Psoas muscle (tissue), 8 donors: ENCODE results near the gene FGF10. TPM values are rescaled to one million over a fixed set of nuclear protein-coding genes. Genes with fewer than 3 reads are reported as not detected.

Experiments
- ATAC-seq, 4 donors: fragments of 200-7000 bp; cut with Tn5 transposase; one replicate each; pipeline ENCODE4 v1.9.1; 2020; ENCODE audit warnings: moderate library complexity in 3 of 4, mild to moderate bottlenecking in 2 of 4
- DNase-seq, 2 donors: peaks; one replicate each; pipeline ENCODE4 v3.0.0-alpha.2; 2020
- H3K27ac ChIP-seq: fragments of 200-600 bp; one replicate; pipeline ENCODE4 v1.8.0; 2022
- H3K27me3 ChIP-seq, 3 donors: fragments of 200-600 bp in 1 of 3; one replicate each; pipeline versions ENCODE4 v1.6.1 to v1.8.0; 2013 to 2022; ENCODE audit warnings: low read length in 2 of 3, mild to moderate bottlenecking in 2 of 3, moderate library complexity in 1 of 3; ENCODE audit not compliant: insufficient read depth in 3 of 3
- H3K36me3 ChIP-seq, 2 donors: fragments of 200-600 bp in 1 of 2; one replicate each; pipeline versions ENCODE4 v1.6.1 to v1.8.0; 2013 to 2022; ENCODE audit warnings: low read depth in 1 of 2, mild to moderate bottlenecking in 1 of 2, moderate library complexity in 1 of 2; ENCODE audit not compliant: insufficient read depth in 1 of 2
- H3K4me1 ChIP-seq: fragments of 200-600 bp; one replicate; pipeline ENCODE4 v1.8.0; 2022
- H3K4me3 ChIP-seq: fragments of 200-600 bp; one replicate; pipeline ENCODE4 v1.8.0; 2022; ENCODE audit warnings: mild to moderate bottlenecking
- H3K9me3 ChIP-seq: fragments of 200-600 bp; one replicate; pipeline ENCODE4 v1.8.0; 2022
- WGBS, 3 donors: extraction: QIAGEN DNeasy Blood & Tissue Kit; methylation state at CpG; one replicate each; pipeline versions ENCODE4 v1.1.6 to v1.1.7; 2013; 5-methylcytosine and 5-hydroxymethylcytosine counted together
- intact Hi-C, 2 donors: fragments of 100-400 bp; cut with DNase I; formaldehyde crosslinking; loops; one replicate each; pipeline versions ENCODE4 v1.11.0 to v1.14.2; 2022
- polyA plus RNA-seq, 3 donors: library from polyadenylated mRNA; stranded (reverse); fragments of 200-250 nt; gene quantifications; one replicate each; pipeline ENCODE4 v1.2.3, GENCODE V29; 2013
- total RNA-seq, 4 donors: library from RNA; stranded (reverse); fragmentation: NEBNext Ultra II Directional in 2 of 4; extraction: Animal tissue kit (Norgen Biotek cat#: 25700) in 2 of 4; gene quantifications; one replicate each; pipeline versions ENCODE4 v1.2.1 to v1.2.4, GENCODE V29; 2021 to 2023
- TF ChIP-seq, protein P1 (sequence below): fragments of 200-600 bp; IDR thresholded peaks from one replicate; pipeline ENCODE4 v1.8.0; 2022; ENCODE audit warnings: antibody characterized with exemption
- donor health status: healthy with polysubstance abuse.
- donor health status: DM: no; HTN: no; CAD: no; lungs with moderate emphysema.
- donor health status: Bipolar disorder and iron deficiency.
- donor health status: healthy.
- donor health status: DM: yes; HTN: yes; CAD: no.
- donor health status: DM: no; HTN: no; CAD: no.
- donor health status: DM: no; HTN: no; CAD: no.
- donor health status: DM: yes; HTN: yes; CAD: no.

FGF10 gene
- total and polyA plus RNA-seq, 7 donors: 0.21 to 1.8 (median 0.86) TPM

- TF ChIP-seq, protein P1, sequence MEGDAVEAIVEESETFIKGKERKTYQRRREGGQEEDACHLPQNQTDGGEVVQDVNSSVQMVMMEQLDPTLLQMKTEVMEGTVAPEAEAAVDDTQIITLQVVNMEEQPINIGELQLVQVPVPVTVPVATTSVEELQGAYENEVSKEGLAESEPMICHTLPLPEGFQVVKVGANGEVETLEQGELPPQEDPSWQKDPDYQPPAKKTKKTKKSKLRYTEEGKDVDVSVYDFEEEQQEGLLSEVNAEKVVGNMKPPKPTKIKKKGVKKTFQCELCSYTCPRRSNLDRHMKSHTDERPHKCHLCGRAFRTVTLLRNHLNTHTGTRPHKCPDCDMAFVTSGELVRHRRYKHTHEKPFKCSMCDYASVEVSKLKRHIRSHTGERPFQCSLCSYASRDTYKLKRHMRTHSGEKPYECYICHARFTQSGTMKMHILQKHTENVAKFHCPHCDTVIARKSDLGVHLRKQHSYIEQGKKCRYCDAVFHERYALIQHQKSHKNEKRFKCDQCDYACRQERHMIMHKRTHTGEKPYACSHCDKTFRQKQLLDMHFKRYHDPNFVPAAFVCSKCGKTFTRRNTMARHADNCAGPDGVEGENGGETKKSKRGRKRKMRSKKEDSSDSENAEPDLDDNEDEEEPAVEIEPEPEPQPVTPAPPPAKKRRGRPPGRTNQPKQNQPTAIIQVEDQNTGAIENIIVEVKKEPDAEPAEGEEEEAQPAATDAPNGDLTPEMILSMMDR: no peak
- Histone ChIP-seq H3K36me3 (no peaks in the 10 kb centered on the region), H3K27ac (no peak overlapping the region), H3K27me3 (no peaks in the 10 kb centered on the region), H3K4me3 (no peak overlapping the region), H3K4me1 (no peaks in the 10 kb centered on the region), H3K9me3 (no peaks in the 10 kb centered on the region)
- intact Hi-C loops: no loop called here
- DNase-seq (no peak), ATAC-seq (no peak)
- 76 to 85% (median 80%) methylated on average over 1 of the region's 1 CpG for WGBS, 3 donors
These were observed 33.0 kb downstream of the FGF10 start for GRCh38 chr5:44356231-44356630.

DNA sequence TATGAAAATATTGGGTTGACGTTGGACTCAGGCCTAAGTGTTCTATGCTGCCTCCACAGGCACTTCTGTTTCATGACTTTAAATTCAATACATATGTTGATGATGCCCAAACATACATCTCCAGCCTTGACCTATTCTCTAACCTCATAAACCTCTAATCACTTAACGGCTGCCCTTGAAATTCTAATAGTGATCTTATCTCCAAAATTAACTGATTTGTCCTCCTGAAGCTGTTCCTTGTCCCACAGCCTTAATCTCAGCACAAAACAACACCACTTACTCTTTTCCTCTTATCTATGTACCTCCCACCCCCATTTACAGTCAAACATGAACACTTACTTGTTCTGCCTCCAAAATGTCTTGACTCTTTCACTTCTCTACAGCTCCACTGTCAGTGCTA, 43.3 kb downstream of the FGF10 start:
- H3K4me3 ChIP-seq: no peak overlapping the region

GRCh38 chr5:44336708-44337107, 52.5 kb downstream of the FGF10 start:
- Histone ChIP-seq H3K27me3 (no peaks in the 10 kb centered on the region), H3K9me3 (no peaks in the 10 kb centered on the region), H3K27ac (no peak overlapping the region), H3K4me1 (no peaks in the 10 kb centered on the region), H3K36me3 (no peaks in the 10 kb centered on the region), H3K4me3 (no peak overlapping the region)
- intact Hi-C loops: loop anchor here in 1 of 2 donors (10.0 kb wide), 1 partner anchor 602 kb away; no protein-coding TSS in a partner anchor
- TF ChIP-seq, protein P1: no peak
- DNase-seq (no peak), ATAC-seq (no peak)
- WGBS, 3 donors: 82 to 87% (median 85%) methylated on average over 2 of the region's 2 CpGs

More for the DNA sequence above, 43.3 kb downstream of the FGF10 start:
- Histone ChIP-seq H3K27ac (no peak overlapping the region), H3K9me3 (no peaks in the 10 kb centered on the region), H3K36me3 (no peaks in the 10 kb centered on the region), H3K27me3 (no peaks in the 10 kb centered on the region), H3K4me1 (no peaks in the 10 kb centered on the region)
- DNase-seq (no peak), ATAC-seq (no peak)
- TF ChIP-seq, protein P1: no peak
- intact Hi-C loops: no loop called here
- WGBS, 3 donors: 60 to 70% (median 67%) methylated on average over 2 of the region's 2 CpGs

- H3K27ac ChIP-seq: no peak overlapping the region
- H3K27me3 ChIP-seq: no peaks in the 10 kb centered on the region
- ATAC-seq (no peak), DNase-seq (no peak)
- no peak overlapping the region for H3K4me3 ChIP-seq
- WGBS, 3 donors: 65 to 69% (median 68%) methylated on average over 1 of the region's 1 CpG
- no peaks in the 10 kb centered on the region for H3K9me3 ChIP-seq
- TF ChIP-seq, protein P1: no peak
- no peaks in the 10 kb centered on the region for H3K4me1 ChIP-seq
- intact Hi-C loops: loop anchor here (5.0 to 10.0 kb wide), 2 partner anchors 600 to 602 kb away; no protein-coding TSS in a partner anchor
- no peaks in the 10 kb centered on the region for H3K36me3 ChIP-seq
These were observed 54.6 kb downstream of the FGF10 start for GRCh38 chr5:44334622-44335021.
